HFF-Myc (cell line): Measurements from ENCODE around the gene PRICKLE2.

Source experiments
- DNase-seq: peaks from one replicate; pipeline ENCODE4 v3.0.0-alpha.2; 2011; ENCODE audit warnings: low read depth; ENCODE audit errors: extremely low read depth
- H3K4me3 ChIP-seq: replicated peaks from 2 replicates; pipeline ENCODE4 v1.5.1; 2011; ENCODE audit warnings: low read depth, mild to moderate bottlenecking, control low read depth, low read length
- CTCF ChIP-seq: IDR thresholded peaks from 2 replicates; pipeline ENCODE4 v1.5.1; 2012; ENCODE audit warnings: mild to moderate bottlenecking, low read depth, low read length, control low read depth; ENCODE audit errors: missing control alignments

PRICKLE2 gene

GRCh38 chr3:64082411-64082810, 142.9 kb downstream of the PRICKLE2 start:
- TF ChIP-seq CTCF: no peak
- no peak overlapping the region for H3K4me3 ChIP-seq
- no peak for DNase-seq

- DNase-seq: no peak
- no peak for TF ChIP-seq CTCF
- no peak overlapping the region for H3K4me3 ChIP-seq
Measured at GRCh38 chr3:64081235-64081630, 144.0 kb downstream of the PRICKLE2 start.

GRCh38 chr3:64080616-64081234, 144.5 kb downstream of the PRICKLE2 start:
- no peak overlapping the region for H3K4me3 ChIP-seq
- no peak for DNase-seq
- no peak for TF ChIP-seq CTCF

- TF ChIP-seq CTCF: no peak
- DNase-seq: no peak
Measured at GRCh38 chr3:64079369-64080150, 145.7 kb downstream of the PRICKLE2 start.

GRCh38 chr3:64078966-64079365, 146.3 kb downstream of the PRICKLE2 start:
- no peak overlapping the region for H3K4me3 ChIP-seq
- no peak for TF ChIP-seq CTCF
- DNase-seq: no peak

More at GRCh38 chr3:64079369-64080150, 145.7 kb downstream of the PRICKLE2 start:
- no peak overlapping the region for H3K4me3 ChIP-seq

GRCh38 chr3:64074895-64075679, 150.2 kb downstream of the PRICKLE2 start:
- H3K4me3 ChIP-seq: no peak overlapping the region
- no peak for TF ChIP-seq CTCF
- DNase-seq: no peak
